ENCODE measurements around the gene WDR26. TPM values are rescaled to one million over a fixed set of nuclear protein-coding genes. Genes with fewer than 3 reads are reported as not detected.
"Not testable (repeated sequence)": the region's sequence is repeated elsewhere in the genome, so short reads cannot be mapped to it uniquely, and the experiment has no call there.

Gene WDR26
- total RNA-seq, 1 donor from 2014 or later: 60.9 TPM

GRCh38 chr1:224433701-224434672, 610 bp downstream of the WDR26 start:
- DNase-seq (ENCODE audit: low spot score): peak; percentile 31

DNA sequence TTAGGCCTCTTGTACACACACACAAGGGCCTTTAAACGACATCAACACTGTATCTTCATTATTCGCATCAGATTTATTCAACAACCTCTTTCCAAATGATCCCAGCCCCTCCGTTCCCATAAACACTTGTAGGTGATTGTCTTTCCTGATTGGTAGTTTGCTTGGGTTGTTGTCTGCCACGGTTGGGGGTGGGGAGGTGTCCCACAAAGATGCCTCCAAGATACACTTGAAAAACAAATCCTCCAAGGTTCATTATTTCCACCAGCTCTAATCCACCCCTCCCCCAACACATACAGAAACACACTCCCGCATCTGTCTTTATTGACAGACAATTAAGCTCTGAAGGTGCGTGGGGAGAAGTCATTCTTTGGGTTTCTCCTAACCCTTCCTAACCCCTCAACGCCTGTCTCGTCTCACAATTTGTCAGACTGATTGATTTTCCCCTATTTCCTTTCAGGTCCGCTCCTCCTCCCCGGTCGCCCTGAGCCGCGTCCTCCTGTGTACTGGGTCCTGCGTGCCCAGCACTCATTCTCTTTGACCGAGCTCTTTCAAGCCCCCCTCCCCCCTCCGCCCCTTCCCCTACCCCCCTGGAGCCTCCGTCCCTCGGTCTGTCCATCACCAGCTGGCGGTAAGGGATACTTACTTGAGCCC, 1.4 kb downstream of the WDR26 start:
- no peak for DNase-seq (ENCODE audit: low spot score)

DNA sequence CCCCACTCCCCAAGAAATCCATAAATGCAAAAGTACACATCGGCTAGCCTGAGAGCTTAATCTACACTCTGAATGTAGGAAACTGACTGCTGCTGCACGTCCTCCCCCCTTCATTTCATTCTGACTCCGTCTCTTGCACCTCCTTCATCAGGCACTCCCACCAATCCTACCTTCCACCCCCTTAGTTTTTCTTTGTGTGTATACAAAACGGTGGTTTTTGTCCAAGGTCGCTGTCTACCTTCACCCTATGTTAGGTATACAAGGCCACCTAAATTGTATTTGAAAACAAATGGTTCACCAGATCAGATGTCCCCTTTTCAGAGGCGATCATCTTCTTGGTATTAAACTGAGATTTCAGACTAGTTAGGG, 1.9 kb downstream of the WDR26 start:
- no peak for DNase-seq (ENCODE audit: low spot score)

DNA sequence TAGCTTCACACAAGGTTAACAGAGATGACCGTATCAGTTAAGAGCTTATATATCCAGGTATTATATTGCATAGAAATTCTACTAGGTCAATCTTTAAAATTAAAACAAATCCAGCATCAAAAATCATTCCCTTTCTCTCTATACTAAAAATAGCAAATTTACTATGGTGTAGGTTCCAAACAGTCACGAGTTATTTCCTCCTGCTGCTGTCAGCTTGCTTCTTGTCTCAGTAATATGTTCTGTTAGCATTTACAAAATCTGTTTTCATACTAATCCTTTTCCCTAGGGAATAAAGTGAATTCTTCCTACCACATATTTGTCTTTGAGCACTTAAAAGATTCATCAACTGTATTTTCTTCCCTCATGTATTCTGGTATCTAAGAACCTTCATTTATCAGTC, 2.5 kb downstream of the WDR26 start:
- DNase-seq (ENCODE audit: low spot score): no peak

DNA sequence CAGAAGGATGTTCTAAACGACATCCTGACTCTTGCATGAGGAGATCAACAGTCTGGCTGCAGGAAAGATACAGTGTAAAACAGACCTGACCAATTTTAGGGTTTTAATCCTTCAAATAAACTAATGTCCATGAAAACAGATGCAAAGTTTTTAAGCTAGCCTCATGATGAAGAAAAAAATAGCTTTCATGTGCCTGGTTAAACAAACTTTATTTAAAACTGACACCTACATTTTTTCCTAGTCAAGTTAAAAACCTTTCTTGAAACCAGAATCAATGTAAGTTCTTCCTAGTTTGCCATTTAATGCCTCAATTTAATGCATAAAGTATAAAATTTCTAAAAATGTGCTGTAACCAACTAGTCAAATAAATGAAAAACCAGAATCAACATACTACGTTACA, 2.9 kb downstream of the WDR26 start:
- DNase-seq (ENCODE audit: low spot score): no peak

DNA sequence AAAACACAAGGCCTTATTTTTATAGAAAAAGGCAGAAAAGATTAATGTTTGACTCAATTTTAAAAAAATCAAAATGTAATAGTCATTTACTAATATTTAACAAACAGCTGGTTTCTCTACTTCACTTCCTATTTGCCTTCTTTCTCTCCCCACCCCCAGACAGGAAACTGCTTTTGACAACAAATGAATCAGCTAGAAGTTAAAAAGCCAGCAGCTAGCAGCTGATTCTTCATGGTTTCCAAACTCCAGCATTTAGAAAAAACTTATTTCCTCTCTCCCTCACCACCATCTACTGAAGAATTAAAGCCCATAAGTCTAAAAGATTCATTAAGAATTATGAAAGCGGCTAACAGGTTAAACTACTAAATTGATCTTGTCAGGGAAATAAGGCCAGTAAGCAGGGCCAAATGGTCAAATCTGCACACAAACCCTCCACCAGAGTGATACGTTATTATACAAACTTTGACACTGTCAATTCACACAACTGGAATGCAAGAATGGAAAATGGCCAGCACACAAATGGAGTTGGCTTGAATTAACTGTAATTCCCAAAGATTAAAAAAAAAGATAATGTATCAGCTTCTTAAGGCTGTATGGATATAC, 4.0 kb downstream of the WDR26 start:
- peak; percentile 57 for DNase-seq (ENCODE audit: low spot score)

DNA sequence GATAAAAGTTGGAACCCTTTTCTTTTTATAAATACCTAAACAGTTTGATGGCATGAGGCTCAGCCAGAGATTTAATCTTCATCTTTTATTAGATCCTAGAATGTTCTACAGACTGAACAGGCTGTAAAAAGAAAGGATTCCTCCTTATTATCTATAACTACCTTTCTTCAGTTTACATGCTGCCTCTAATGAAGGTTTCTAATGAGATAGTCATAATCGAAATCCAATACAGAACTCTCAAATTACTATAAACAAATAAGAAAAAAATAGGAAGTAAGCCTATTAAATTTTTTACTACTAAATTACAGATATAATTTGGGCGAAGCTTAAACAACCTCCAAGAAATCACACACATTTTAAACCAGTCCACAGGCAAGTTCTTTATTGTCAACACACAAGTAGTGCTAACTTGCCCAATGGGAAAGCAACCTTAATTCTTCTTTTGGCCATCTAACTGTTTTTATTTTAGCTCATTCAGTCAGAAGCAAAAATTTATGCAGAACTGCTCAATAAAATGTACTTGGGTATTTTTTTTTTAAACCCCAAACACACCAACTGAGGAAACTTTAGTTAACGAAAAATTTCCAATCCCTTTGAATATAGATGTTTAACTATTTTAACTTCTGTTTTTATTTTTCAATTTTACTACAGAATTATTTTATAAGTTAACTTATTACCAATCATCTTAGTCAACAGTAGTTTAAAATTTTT, 4.8 kb downstream of the WDR26 start:
- no peak for DNase-seq (ENCODE audit: low spot score)

- not testable (repeated sequence) for DNase-seq (ENCODE audit: low spot score)
Observed at GRCh38 chr1:224428713-224429112, 5.9 kb downstream of the WDR26 start.

- DNase-seq (ENCODE audit: low spot score): peak; percentile 54
Observed at GRCh38 chr1:224427346-224427745, 7.3 kb downstream of the WDR26 start.

DNA sequence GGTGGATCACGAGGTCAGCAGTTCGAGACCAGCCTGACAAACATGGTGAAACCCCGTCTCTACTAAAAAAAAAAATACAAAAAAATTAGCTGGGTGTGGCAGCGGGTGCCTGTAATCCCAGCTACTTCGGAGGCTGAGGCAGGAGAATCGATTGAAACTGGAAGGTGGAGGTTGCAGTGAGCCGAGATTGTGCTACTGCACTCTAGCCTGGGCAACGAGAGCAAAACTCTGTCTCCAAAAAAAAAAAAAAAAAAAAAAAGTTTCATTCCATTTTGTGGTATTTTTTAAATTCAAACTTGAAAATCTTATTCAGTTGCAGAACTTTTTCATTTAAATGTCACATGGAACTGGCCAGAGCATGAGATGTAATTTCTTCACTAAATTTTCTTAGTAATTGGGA, 7.7 kb downstream of the WDR26 start:
- DNase-seq (ENCODE audit: low spot score): not testable (repeated sequence)

- no peak for DNase-seq (ENCODE audit: low spot score)
Observed at GRCh38 chr1:224425279-224425884, 9.2 kb downstream of the WDR26 start.

DNA sequence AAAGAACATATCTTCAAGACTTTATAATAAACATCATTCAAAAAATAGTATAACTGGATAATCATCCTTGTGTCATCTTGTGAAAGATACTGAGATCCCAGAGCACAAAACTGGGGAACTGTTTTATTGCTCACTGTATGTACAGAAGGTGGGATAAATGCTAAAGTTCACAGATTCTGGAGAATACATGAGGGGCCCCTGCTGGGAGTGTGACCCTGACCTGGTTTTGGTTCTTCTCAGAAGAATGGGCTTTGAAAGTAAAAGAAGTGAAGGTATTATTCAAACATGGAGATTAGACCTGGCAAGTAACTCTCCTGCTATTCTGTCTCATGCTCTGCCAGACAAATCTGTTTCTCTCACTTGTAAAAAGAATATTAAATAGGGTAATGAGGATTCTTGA, 14.5 kb downstream of the WDR26 start:
- DNase-seq (ENCODE audit: low spot score): no peak

DNA sequence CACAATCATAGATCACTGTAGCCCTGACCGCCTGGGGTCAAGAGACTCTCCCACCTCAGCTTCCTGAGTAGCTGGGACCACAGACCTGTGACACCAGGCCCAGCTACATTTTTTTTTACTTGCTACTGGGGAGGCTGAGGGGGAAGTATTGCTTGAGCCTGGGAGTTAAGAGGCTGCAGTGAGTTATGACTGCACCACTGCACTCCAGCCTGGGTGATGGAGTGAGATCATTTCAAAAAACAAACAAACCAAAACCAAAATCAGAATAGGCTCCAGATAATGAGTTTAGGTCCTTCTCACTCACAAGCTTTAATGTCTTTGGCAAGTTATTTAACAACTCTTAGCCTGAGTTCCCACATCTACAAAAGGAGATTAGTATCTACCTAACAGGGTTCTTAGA, 22.8 kb downstream of the WDR26 start:
- DNase-seq (ENCODE audit: low spot score): no peak

DNA sequence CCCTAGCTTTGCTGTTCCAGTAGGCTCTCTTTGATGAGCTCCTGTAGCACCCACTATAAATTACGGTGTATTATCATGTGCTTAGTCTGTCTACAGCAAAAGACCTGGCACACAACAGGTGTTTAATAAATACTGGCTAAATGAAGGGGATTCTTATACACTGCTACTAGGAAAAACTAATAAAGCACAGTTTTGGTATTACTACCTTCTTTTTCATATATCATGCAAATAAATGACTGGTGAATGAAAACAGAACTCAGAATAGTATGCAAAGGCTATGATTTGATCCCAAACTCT, 26.4 kb downstream of the WDR26 start:
- DNase-seq (ENCODE audit: low spot score): no peak

DNA sequence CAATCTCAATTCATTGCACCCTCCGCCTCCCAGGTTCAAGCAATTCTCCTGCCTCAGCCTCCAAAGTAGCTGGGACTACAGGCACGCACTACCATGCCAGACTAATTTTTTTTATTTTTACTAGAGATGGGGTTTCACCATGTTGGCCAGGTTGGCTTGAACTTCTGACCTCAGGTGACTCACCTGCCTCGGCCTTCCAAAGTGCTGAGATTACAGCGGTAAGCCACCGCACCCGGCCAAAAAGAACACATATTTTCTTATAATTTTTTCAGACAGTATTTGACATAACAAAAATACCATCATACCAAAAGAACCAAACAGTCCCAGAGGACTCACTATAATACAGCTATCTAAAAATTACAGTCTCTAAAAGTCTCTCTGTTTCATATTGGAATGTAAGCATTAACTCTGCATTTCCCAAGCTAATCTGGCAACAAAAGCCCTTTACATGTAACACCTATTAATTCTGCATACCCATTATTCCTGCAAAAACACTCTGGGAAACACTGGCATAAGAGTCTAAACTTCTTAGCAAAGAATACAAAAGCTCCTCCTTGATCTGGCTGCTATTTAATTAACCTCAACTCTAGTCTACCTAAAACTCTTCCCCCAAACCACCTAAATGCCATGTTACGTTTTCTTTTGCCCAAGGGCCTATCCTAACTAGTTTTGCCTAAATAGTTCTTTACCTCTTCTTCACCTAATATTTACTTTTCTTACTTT, 26.9 kb downstream of the WDR26 start:
- DNase-seq (ENCODE audit: low spot score): no peak

DNA sequence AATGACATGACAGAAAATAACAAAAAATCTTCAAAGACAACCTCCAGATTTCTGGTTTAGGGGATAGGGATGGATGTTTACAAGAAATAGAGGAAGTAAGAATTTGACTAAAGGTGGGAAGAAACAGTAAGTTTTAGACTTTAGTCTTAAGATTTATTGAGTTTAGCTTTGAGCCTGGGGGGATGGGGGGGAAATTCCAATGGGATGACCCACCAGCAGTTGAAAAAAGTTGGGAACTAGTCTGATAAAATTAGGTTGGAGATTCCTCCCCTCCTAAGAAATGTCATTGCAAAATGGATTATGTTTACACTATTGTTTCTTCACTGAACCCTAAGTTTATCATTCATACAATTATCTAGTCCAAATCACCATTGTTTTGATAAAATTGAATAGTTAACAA, 28.4 kb downstream of the WDR26 start:
- no peak for DNase-seq (ENCODE audit: low spot score)

- no peak for DNase-seq (ENCODE audit: low spot score)
Observed at GRCh38 chr1:224405604-224405970, 29.0 kb downstream of the WDR26 start.

DNA sequence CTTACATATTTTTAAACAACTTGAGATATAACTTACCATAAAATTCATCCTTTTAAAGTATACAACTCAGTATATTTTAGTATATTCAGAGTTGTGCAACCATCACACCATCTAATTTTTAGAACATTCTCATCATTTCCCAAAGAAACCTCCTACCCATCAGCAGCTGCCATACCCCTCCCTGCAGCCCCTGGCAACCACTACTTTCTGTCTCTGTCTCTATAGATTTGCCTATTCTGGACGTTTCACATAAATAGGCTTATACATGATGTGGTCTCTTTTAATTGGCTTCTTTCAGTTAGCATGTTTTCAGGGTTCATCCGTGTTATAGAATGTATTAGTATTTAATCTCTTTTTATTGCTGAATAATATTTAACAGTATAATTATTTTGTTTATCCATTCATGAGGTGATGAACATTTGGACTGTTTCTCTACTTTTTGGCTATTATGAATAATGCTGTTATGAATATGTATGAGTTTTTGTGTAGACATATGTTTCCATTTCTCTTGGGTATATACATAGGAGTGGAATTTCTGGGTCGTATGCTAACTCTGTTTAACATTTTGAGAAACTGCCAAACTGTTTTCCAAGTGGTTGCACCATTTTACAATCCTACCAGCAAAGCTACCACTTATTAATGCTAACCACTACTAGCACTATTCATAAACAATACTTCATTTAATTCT, 29.5 kb downstream of the WDR26 start:
- no peak for DNase-seq (ENCODE audit: low spot score)

DNA sequence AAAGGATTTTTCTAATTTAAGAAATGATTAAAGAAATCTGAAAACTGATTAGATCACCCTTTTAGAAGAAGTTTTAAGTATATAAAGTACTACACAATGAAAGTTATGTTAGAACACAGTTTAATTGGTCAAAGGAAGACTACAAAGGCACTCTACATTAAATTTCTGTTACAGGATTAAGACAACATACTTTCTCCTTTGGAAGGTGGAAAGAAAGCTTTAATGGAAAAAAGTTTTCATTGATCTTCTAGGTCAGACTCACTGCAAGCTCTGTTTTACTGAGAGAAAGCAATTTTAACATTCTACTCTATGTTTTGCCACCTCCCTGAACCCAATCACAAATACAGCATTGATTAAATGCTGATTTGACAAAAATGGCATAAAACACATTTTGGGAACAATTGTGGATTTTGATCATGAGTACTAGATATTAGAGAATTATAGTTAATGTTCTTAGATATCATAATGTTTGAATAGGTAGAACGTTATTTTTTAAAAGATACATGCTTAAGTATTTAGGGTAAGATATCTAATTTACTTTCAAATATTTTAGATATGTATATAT, 32.0 kb downstream of the WDR26 start:
- no peak for DNase-seq (ENCODE audit: low spot score)

DNA sequence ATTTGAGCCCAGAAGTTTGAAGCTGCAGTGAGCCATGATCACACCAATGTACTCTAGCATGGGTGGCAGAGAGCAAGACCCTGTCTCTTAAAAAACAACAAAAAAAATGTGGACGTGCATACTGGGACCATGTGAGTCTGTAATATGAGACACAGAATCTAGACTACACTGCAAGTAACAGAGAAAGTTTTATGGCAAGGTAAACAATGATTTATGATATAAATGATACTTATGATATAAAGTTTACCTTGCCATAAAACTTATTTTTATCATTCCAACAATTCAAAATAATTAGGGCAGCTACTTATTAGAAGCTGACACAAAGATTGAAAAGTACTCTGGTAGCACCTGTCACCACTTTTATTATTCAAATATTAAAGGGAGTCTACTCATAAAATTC, 34.7 kb downstream of the WDR26 start:
- no peak for DNase-seq (ENCODE audit: low spot score)

Data from umbilical cord (tissue), 2 donors.